SK-N-SH (cell line): Measurements from ENCODE around the gene UQCRC1.

Experiments
- CHD2 ChIP-seq: fragments of 150-350 bp; IDR thresholded peaks from 2 replicates; pipeline ENCODE4 v1.6.1; 2018; ENCODE audit warnings: low read length; ENCODE audit not compliant: partially characterized antibody
- EP300 ChIP-seq, 2 experiments: IDR thresholded peaks; 2 replicates each; pipeline versions ENCODE4 v1.4.0 to v1.6.1; 2012; ENCODE audit warnings: borderline replicate concordance in 1 of 2, low read depth in 1 of 2, low read length in 1 of 2
- FOXM1 ChIP-seq: IDR thresholded peaks from 2 replicates; pipeline ENCODE4 v1.4.0; 2012; ENCODE audit warnings: low read depth, mild to moderate bottlenecking
- MAX ChIP-seq: IDR thresholded peaks from 2 replicates; pipeline ENCODE4 v1.4.0; 2012; ENCODE audit warnings: low read depth
- POLR2AphosphoS5 ChIP-seq: IDR thresholded peaks from 2 replicates; pipeline ENCODE4 v1.6.1; 2012; ENCODE audit warnings: low read depth, low read length
- RFX5 ChIP-seq: IDR thresholded peaks from 2 replicates; pipeline ENCODE4 v1.6.1; 2012; ENCODE audit warnings: mild to moderate bottlenecking, improper control_type of control experiment, low read length
- TAF1 ChIP-seq: IDR thresholded peaks from 2 replicates; pipeline ENCODE4 v1.6.1; 2012; ENCODE audit warnings: low read depth, mild to moderate bottlenecking, low read length, moderate library complexity, borderline replicate concordance
- TCF12 ChIP-seq: IDR thresholded peaks from 2 replicates; pipeline ENCODE4 v1.4.0; 2012
- TF ChIP-seq, protein P1 (sequence below): fragments of 200-600 bp; sonication (generic); IDR thresholded peaks from 2 replicates; pipeline ENCODE4 v1.6.1; 2017; ENCODE audit warnings: antibody characterized with exemption, mild to moderate bottlenecking, moderate library complexity

DNA sequence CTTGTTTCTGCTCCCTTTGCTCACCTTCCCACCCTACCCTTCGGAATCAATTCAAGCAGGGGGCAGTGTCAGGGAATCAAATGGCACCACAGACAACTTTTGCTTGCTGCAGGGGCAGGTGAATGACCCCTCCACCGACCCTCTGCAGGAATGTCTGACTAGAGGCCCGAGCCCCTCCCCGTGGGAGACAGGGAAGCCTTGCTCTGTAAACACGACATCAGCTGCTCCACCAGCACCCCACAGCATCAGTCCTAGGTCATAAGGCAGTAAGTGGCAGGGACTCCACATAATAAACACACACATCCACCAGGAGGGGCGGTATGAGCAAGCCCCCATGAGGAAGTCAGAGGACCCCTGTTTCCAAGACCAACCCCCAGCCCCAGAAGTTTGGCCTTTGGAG is 27.9 kb upstream of the UQCRC1 start:
- TF ChIP-seq TAF1: no peak
- TF ChIP-seq FOXM1: no peak
- no peak for TF ChIP-seq POLR2AphosphoS5
- TF ChIP-seq RFX5: no peak
- no peak for TF ChIP-seq TCF12
- TF ChIP-seq, protein P1, sequence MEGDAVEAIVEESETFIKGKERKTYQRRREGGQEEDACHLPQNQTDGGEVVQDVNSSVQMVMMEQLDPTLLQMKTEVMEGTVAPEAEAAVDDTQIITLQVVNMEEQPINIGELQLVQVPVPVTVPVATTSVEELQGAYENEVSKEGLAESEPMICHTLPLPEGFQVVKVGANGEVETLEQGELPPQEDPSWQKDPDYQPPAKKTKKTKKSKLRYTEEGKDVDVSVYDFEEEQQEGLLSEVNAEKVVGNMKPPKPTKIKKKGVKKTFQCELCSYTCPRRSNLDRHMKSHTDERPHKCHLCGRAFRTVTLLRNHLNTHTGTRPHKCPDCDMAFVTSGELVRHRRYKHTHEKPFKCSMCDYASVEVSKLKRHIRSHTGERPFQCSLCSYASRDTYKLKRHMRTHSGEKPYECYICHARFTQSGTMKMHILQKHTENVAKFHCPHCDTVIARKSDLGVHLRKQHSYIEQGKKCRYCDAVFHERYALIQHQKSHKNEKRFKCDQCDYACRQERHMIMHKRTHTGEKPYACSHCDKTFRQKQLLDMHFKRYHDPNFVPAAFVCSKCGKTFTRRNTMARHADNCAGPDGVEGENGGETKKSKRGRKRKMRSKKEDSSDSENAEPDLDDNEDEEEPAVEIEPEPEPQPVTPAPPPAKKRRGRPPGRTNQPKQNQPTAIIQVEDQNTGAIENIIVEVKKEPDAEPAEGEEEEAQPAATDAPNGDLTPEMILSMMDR: no peak
- no peak for TF ChIP-seq MAX
- no peak for TF ChIP-seq EP300 (IDR thresholded peaks at IDR 0.05; ENCODE audit: borderline replicate concordance in 1 of 2, low read depth in 1 of 2, low read length in 1 of 2)
- TF ChIP-seq CHD2: no peak
